Bladder microvascular endothelial cell (primary cell): ENCODE results near the gene CDC37L1. TPM values are rescaled to one million over a fixed set of nuclear protein-coding genes. Genes with fewer than 3 reads are reported as not detected.

Experiments used
- total RNA-seq: library from RNA; depleted of rRNA; stranded (reverse); fragments of >200 nt; gene quantifications from 2 replicates; pipeline ENCODE4 v1.2.3, GENCODE V29; 2014

Gene CDC37L1
- 4.9 and 12.5 TPM in 2 replicates for total RNA-seq

GRCh38 chr9:4679268-4680172, at the start of gene CDC37L1:
TSS of gene CDC37L1 (plus strand) at chr9:4679569. CDS start at chr9:4679768, 199 bp downstream.

GRCh38 chr9:4662108-4662988, 17.0 kb upstream of the CDC37L1 start, which contains the start of gene PLPP6:
TSS of gene PLPP6 (plus strand) at chr9:4662294. CDS start at chr9:4662376, 82 bp downstream.

GRCh38 chr9:4666042-4666699, 13.2 kb upstream of the CDC37L1 start, which contains the start of gene SPATA6L:
TSS of gene SPATA6L (minus strand) at chr9:4666480. CDS start at chr9:4666250, 230 bp downstream.

GRCh38 chr9:4740638-4741364, 61.4 kb downstream of the CDC37L1 start, which contains the start of gene AK3:
TSS of gene AK3 (minus strand) at chr9:4741202. CDS start at chr9:4741087, 115 bp downstream.

Other genes with a start within 250 kb of the CDC37L1 start
- gene SLC1A1, start 189.1 kb upstream of the CDC37L1 start, total RNA-seq, result 4.7 and 5.1 TPM in 2 replicates
- gene PLPP6, start 17.3 kb upstream of the CDC37L1 start, total RNA-seq, result 4.2 and 6.7 TPM in 2 replicates
- gene SPATA6L, start 13.1 kb upstream of the CDC37L1 start, total RNA-seq, result 0.97 and 6.7 TPM in 2 replicates
- 33.5 and 63.7 TPM in 2 replicates for gene AK3, start 61.6 kb downstream of the CDC37L1 start, total RNA-seq
- gene RCL1, start 113.4 kb downstream of the CDC37L1 start, total RNA-seq, result 7.6 and 11.3 TPM in 2 replicates